Neural cell (in vitro differentiated cells): ENCODE results near the gene COL1A1. TPM values are rescaled to one million over a fixed set of nuclear protein-coding genes. Genes with fewer than 3 reads are reported as not detected.

Source experiments
- H2AFZ ChIP-seq: fragments of 200-600, 300-800 bp; sonication (generic), shearing (Covaris generic); 2 replicates; pipeline ENCODE4 v1.6.0; 2014; ENCODE audit warnings: low read depth, mild to moderate bottlenecking, antibody characterized with exemption, low read length, moderate library complexity
- H3F3A ChIP-seq: fragments of 200-600 bp; shearing (Covaris generic); 2 replicates; pipeline ENCODE4 v1.6.1; 2016; ENCODE audit warnings: mild to moderate bottlenecking, moderate library complexity, mixed read lengths, antibody characterized with exemption, low read length; ENCODE audit not compliant: insufficient read depth, poor library complexity, severe bottlenecking
- H3K27ac ChIP-seq: fragments of 200-600, 300-800 bp; sonication (generic), shearing (Covaris generic); 2 replicates; pipeline ENCODE4 v1.5.1; 2014; ENCODE audit warnings: mild to moderate bottlenecking, low read length, moderate library complexity
- H3K27me3 ChIP-seq: fragments of 300-800, 200-600 bp; sonication (generic), shearing (Covaris generic); 2 replicates; pipeline ENCODE4 v1.6.0; 2014; ENCODE audit warnings: mild to moderate bottlenecking, low read depth, low read length, moderate library complexity; ENCODE audit not compliant: insufficient read depth
- H3K36me3 ChIP-seq: fragments of 300-800, 200-600 bp; sonication (generic), shearing (Covaris generic); 2 replicates; pipeline ENCODE4 v1.5.1; 2014; ENCODE audit warnings: mild to moderate bottlenecking, antibody characterized with exemption, low read length, moderate library complexity; ENCODE audit not compliant: insufficient read depth
- H3K4me2 ChIP-seq: fragments of 300-800, 200-600 bp; sonication (generic), shearing (Covaris generic); 2 replicates; pipeline ENCODE4 v1.6.0; 2014; ENCODE audit warnings: mild to moderate bottlenecking, low read length
- H3K4me3 ChIP-seq: fragments of 300-800, 200-600 bp; sonication (generic), shearing (Covaris generic); 2 replicates; pipeline ENCODE4 v1.5.1; 2014; ENCODE audit warnings: mild to moderate bottlenecking, low read length, moderate library complexity
- H3K79me2 ChIP-seq: fragments of 200-600 bp; shearing (Covaris generic); replicated peaks from 2 replicates; pipeline ENCODE4 v1.6.0; 2014; ENCODE audit warnings: mild to moderate bottlenecking, low read length, moderate library complexity; ENCODE audit not compliant: insufficient read depth
- H3K9ac ChIP-seq: fragments of 300-800, 200-600 bp; sonication (generic), shearing (Covaris generic); 2 replicates; pipeline ENCODE4 v1.6.1; 2016; ENCODE audit warnings: mild to moderate bottlenecking, low read length, mixed read lengths
- H3K9me2 ChIP-seq: fragments of 200-600 bp; shearing (Covaris generic); 2 replicates; pipeline ENCODE4 v1.6.1; 2016; ENCODE audit warnings: mild to moderate bottlenecking, low read length, mixed read lengths; ENCODE audit not compliant: insufficient read depth
- H3K9me3 ChIP-seq: fragments of 200-600, 300-800 bp; sonication (generic), shearing (Covaris generic); 2 replicates; pipeline ENCODE4 v1.6.1; 2016; ENCODE audit warnings: mild to moderate bottlenecking, mixed run types, low read length, moderate library complexity, mixed read lengths
- H4K20me1 ChIP-seq: fragments of 200-600 bp; shearing (Covaris generic); 2 replicates; pipeline ENCODE4 v1.6.1; 2016; ENCODE audit warnings: mild to moderate bottlenecking, mixed run types; ENCODE audit not compliant: insufficient read depth
- EP300 ChIP-seq: fragments of 450-650 bp; conservative IDR thresholded peaks from 2 replicates; pipeline ENCODE4 v1.6.1; 2014; ENCODE audit warnings: antibody characterized with exemption, mild to moderate bottlenecking, moderate library complexity; ENCODE audit not compliant: poor library complexity, severe bottlenecking
- EZH2 ChIP-seq: fragments of 200-600, 300-800 bp; shearing (Covaris generic), sonication (generic); IDR thresholded peaks from 2 replicates; pipeline ENCODE4 v1.6.1; 2014; ENCODE audit warnings: antibody characterized with exemption, low read length, borderline replicate concordance, mild to moderate bottlenecking; ENCODE audit not compliant: insufficient read depth, poor library complexity, severe bottlenecking
- MXI1 ChIP-seq: fragments of 450-650 bp; conservative IDR thresholded peaks from 2 replicates; pipeline ENCODE4 v1.6.1; 2014; ENCODE audit warnings: antibody characterized with exemption, mild to moderate bottlenecking; ENCODE audit not compliant: poor library complexity, severe bottlenecking
- POLR2AphosphoS5 ChIP-seq: IDR thresholded peaks from 2 replicates; pipeline ENCODE4 v1.6.1; 2012
- RAD21 ChIP-seq: fragments of 450-650 bp; conservative IDR thresholded peaks from 2 replicates; pipeline ENCODE4 v1.6.1; 2014; ENCODE audit warnings: antibody characterized with exemption, mild to moderate bottlenecking, moderate library complexity
- REST ChIP-seq: IDR thresholded peaks from 2 replicates; pipeline ENCODE4 v1.6.1; 2012; ENCODE audit warnings: borderline replicate concordance
- SMC3 ChIP-seq: fragments of 450-650 bp; conservative IDR thresholded peaks from 2 replicates; pipeline ENCODE4 v1.6.1; 2014; ENCODE audit warnings: antibody characterized with exemption, mild to moderate bottlenecking, moderate library complexity; ENCODE audit not compliant: poor library complexity
- TAF1 ChIP-seq: IDR thresholded peaks from 2 replicates; pipeline ENCODE4 v1.6.1; 2012; ENCODE audit warnings: low read depth
- polyA plus RNA-seq: library from polyadenylated mRNA; depleted of rRNA; stranded (reverse); fragments of >200 nt; gene quantifications from 2 replicates; pipeline ENCODE4 v1.2.3, GENCODE V29; 2014
- TF ChIP-seq, protein P1 (sequence below): fragments of 450-650 bp; IDR thresholded peaks from 2 replicates; pipeline ENCODE4 v1.5.1; 2014; ENCODE audit warnings: antibody characterized with exemption, mild to moderate bottlenecking, moderate library complexity; ENCODE audit not compliant: poor library complexity, severe bottlenecking

COL1A1 gene
- polyA plus RNA-seq, 1 donor from 2014 or later = 0.14 TPM

DNA sequence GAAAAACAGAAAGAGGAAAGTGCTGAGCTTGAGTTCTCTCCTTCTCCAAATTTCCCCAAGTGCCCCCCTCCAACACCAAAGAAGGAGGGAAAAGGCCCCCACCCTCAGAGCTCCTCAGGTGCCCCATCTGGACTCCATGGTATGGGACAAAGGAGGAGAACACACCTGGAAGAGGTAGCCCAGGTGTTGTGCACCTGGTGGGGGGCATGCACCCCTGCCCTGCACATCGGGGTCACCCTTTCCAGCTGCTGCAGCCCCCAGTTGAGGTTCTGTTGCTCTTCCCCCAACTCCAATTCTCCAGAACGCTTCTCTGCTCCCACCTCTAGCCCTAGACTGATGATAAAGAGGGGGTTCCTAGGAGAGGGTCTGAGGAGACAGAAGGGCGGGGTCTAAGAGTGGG, 3.0 kb upstream of the COL1A1 start:
- no peak overlapping the region for H3K27ac ChIP-seq
- no peak overlapping the region for H3K4me2 ChIP-seq
- H3K9ac ChIP-seq = no peak overlapping the region
- H4K20me1 ChIP-seq = no peaks in the 10 kb centered on the region
- no peak overlapping the region for H3K4me3 ChIP-seq
- TF ChIP-seq RAD21 = no peak
- H3K27me3 ChIP-seq = peaks cover 40% of the 10 kb centered on the region
- no peak overlapping the region for H2AFZ ChIP-seq
- no peaks in the 10 kb centered on the region for H3K36me3 ChIP-seq
- no peaks in the 10 kb centered on the region for H3K9me2 ChIP-seq
- H3F3A ChIP-seq = no peaks in the 10 kb centered on the region
- no peaks in the 10 kb centered on the region for H3K9me3 ChIP-seq
- H3K79me2 ChIP-seq = no peaks in the 10 kb centered on the region

DNA sequence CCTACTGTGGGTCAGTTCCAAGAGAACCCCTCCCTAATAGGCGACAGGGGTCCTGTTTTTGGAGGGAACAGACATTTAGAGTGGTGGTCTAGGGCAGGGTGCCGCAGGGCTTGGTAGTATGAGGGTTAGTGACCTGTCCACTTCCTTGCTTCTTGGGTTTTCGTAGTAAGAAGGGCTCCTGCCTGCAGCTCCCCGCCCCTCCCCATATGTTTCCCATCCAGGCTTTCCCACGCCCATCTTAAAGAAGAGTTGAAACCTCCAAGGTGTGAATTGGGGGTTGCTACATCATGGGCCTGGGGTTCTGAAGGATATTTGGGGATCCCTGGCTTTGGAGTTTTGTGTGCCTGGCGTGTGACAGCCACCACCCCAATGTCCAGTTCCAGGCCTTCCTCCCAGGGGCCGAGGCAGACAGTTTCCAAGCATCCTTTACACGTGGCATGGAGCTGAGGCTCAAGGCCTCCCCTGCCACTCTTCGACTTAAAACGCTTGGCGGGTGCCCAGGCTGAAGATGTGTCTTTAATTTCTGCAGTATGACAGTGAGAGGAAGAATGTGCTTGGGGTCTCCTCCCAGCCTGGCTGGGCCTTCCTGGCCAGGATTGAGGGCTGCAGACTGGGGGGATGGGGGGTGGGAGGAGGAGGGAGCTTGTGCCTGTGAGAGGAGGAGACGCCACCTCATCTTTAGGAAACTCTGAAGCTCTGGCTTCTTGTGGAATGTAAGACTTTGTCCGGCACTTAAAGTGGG, 2.3 kb upstream of the COL1A1 start:
- Histone ChIP-seq H3K4me2 (no peak overlapping the region), H3K4me3 (no peak overlapping the region), H3K9me3 (no peaks in the 10 kb centered on the region), H3F3A (no peaks in the 10 kb centered on the region), H3K79me2 (no peaks in the 10 kb centered on the region), H3K9ac (no peak overlapping the region), H3K27ac (no peak overlapping the region), H3K9me2 (no peaks in the 10 kb centered on the region), H2AFZ (no peak overlapping the region), H3K36me3 (no peaks in the 10 kb centered on the region), H4K20me1 (no peaks in the 10 kb centered on the region), H3K27me3 (peaks cover 42% of the 10 kb centered on the region)
- no peak for TF ChIP-seq POLR2AphosphoS5
- TF ChIP-seq SMC3 = no peak
- no peak for TF ChIP-seq MXI1
- no peak for TF ChIP-seq EZH2

DNA sequence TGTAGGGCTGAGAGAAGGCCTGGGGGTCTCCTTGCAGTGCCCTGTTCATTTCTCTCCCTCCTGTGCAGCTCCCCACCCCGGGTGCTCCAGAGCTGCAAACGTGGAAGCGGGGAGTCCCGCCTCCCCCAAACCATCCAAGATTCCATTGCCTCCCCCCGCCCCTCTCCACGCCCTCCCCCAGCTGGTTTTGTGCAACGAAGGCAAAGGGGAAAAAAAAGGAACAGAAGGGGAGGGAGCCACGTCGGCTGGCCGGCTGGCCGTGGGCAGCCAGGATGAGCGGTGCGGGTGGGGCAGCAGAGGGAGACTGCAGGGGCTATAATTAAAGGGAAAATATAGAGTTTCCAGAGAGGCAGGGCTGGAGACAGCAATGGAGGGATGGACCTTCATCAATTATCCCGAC, 1.7 kb upstream of the COL1A1 start:
- Histone ChIP-seq H3K79me2 (no peaks in the 10 kb centered on the region), H4K20me1 (no peaks in the 10 kb centered on the region), H3K4me2 (no peak overlapping the region)

More for the DNA sequence above, 1.7 kb upstream of the COL1A1 start:
- H3K9ac ChIP-seq = no peak overlapping the region
- no peaks in the 10 kb centered on the region for H3K9me3 ChIP-seq
- no peak overlapping the region for H3K4me3 ChIP-seq
- no peaks in the 10 kb centered on the region for H3F3A ChIP-seq
- H2AFZ ChIP-seq = no peak overlapping the region
- H3K36me3 ChIP-seq = no peaks in the 10 kb centered on the region
- no peak for TF ChIP-seq EP300
- TF ChIP-seq MXI1 = no peak
- TF ChIP-seq, protein P1, sequence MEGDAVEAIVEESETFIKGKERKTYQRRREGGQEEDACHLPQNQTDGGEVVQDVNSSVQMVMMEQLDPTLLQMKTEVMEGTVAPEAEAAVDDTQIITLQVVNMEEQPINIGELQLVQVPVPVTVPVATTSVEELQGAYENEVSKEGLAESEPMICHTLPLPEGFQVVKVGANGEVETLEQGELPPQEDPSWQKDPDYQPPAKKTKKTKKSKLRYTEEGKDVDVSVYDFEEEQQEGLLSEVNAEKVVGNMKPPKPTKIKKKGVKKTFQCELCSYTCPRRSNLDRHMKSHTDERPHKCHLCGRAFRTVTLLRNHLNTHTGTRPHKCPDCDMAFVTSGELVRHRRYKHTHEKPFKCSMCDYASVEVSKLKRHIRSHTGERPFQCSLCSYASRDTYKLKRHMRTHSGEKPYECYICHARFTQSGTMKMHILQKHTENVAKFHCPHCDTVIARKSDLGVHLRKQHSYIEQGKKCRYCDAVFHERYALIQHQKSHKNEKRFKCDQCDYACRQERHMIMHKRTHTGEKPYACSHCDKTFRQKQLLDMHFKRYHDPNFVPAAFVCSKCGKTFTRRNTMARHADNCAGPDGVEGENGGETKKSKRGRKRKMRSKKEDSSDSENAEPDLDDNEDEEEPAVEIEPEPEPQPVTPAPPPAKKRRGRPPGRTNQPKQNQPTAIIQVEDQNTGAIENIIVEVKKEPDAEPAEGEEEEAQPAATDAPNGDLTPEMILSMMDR = no peak
- no peak for TF ChIP-seq TAF1
- no peak for TF ChIP-seq POLR2AphosphoS5
- TF ChIP-seq REST = no peak
- TF ChIP-seq RAD21 = no peak
- TF ChIP-seq SMC3 = no peak
- TF ChIP-seq EZH2 = no peak
- H3K27ac ChIP-seq = no peak overlapping the region
- H3K27me3 ChIP-seq = peaks cover 42% of the 10 kb centered on the region
- H3K9me2 ChIP-seq = no peaks in the 10 kb centered on the region
